Measurements from ENCODE around the gene HPS6.
"Not testable (repeated sequence)": the region's sequence is repeated elsewhere in the genome, so short reads cannot be mapped to it uniquely, and the experiment has no call there.

The HPS6 gene

GRCh38 chr10:102038410-102038809, 26.7 kb upstream of the HPS6 start:
- TF ChIP-seq, protein P1, sequence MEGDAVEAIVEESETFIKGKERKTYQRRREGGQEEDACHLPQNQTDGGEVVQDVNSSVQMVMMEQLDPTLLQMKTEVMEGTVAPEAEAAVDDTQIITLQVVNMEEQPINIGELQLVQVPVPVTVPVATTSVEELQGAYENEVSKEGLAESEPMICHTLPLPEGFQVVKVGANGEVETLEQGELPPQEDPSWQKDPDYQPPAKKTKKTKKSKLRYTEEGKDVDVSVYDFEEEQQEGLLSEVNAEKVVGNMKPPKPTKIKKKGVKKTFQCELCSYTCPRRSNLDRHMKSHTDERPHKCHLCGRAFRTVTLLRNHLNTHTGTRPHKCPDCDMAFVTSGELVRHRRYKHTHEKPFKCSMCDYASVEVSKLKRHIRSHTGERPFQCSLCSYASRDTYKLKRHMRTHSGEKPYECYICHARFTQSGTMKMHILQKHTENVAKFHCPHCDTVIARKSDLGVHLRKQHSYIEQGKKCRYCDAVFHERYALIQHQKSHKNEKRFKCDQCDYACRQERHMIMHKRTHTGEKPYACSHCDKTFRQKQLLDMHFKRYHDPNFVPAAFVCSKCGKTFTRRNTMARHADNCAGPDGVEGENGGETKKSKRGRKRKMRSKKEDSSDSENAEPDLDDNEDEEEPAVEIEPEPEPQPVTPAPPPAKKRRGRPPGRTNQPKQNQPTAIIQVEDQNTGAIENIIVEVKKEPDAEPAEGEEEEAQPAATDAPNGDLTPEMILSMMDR (conservative IDR thresholded peaks at IDR 0.05; ENCODE audit: low read length), result no peak
- H3K4me3 ChIP-seq (ENCODE audit: low read length), result no peak overlapping the region
- DNase-seq (ENCODE audit: low read depth), result no peak

DNA sequence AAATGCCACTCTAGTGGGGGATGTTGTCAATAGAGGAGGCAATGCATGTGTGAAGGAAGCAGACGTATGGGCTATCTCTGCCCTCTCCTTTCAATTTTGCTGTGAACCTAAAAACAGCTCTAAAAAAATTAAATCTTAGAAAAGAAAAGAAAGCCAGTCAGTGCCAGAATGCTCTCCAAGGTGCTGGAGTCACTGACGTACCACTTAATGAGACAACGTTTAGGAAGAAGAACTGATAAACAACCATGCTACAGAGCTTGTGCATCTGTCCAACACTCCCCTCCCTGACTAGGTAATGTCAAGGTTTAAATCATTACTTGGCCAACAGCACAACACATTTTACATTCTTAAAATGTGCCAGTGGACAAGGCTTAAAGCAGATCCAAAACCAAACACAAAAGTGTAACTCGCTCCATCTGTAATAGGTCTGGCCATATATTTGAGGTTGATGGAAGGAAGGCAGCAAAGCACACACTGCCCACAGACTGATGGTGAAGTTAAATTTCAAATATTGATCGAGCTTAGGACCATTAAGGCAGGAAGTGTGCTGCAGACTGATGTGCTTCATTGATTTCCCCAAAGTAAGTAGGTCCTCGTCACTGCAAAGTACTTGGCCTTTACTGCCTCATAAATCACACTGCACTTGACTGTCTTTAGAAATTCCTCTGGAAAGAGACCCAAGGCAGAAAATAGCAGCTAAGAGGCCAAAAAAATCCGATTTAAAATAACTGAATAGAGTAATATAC, 24.7 kb upstream of the HPS6 start:
- TF ChIP-seq, protein P1 (conservative IDR thresholded peaks at IDR 0.05; ENCODE audit: low read length), result no peak
- DNase-seq (ENCODE audit: low read depth), result no peak
- H3K4me3 ChIP-seq (ENCODE audit: low read length), result no peak overlapping the region

DNA sequence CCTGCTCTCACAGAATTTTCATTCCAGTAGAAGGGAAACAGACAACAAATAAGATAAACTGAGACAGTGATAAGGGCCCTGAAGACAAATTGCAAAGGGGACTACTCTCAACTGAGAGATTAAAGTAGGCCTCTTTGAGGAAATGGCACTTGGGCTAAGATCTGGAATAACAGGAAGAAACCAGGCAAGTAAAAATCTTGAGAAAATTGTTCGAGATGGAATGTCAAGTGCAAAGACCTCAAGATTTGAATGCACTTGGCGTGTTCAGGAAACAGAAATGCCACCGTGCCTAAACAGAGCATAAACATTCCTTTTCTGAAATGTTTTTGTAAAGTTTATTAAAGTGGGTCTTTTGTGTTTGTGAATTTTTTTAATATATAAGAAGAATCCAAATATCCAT, 19.9 kb upstream of the HPS6 start:
- TF ChIP-seq, protein P1 (conservative IDR thresholded peaks at IDR 0.05; ENCODE audit: low read length), result no peak
- H3K4me3 ChIP-seq (ENCODE audit: low read length), result no peak overlapping the region
- no peak for DNase-seq (ENCODE audit: low read depth)

- no peak overlapping the region for H3K4me3 ChIP-seq (ENCODE audit: low read length)
- TF ChIP-seq, protein P1 (conservative IDR thresholded peaks at IDR 0.05; ENCODE audit: low read length), result no peak
- DNase-seq (ENCODE audit: low read depth), result no peak
Observed at GRCh38 chr10:102046095-102046494, 19.1 kb upstream of the HPS6 start.

DNA sequence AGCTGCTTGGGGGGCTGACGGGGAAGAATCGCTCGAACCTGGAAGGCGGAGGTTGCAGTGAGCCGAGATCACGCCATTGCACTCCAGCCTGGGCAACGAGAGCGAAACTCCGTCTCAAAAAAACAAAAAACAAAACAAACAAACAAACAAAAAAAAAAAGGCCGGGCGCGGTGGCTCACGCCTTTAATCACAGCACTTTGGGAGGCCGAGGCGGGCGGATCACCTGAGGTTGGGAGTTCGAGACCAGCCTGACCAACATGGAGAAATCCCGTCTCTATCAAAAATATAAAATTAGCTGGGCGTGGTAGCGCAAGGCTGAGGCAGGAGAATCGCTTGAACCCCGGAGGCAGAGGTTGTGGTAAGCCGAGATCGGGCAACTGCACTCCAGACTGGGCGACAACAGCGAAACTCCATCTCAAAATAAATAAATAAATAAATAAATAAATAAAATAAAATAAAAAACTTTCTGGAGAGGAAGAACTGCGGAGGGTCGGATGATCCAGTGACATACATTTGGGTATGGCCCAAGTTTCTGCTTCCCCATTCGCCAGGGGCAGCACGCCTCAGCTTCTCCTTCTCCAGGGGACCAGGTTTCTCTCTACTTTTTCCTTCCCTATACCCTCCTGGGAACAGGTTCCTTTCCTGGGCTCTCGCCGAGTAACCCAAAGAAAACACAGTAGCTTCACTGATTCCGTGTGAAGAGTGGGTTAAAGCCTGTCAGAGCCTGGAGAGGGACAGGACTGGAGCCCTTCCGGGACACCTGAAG, 10.1 kb upstream of the HPS6 start:
- not testable (repeated sequence) for DNase-seq (ENCODE audit: low read depth)
- H3K4me3 ChIP-seq (ENCODE audit: low read length), result peak overlapping the region; percentile 89

GRCh38 chr10:102055647-102056419, 9.3 kb upstream of the HPS6 start, which contains the start of gene ARMH3:
Gene ARMH3, minus strand, starts transcription at chr10:102056173. Its CDS starts 16,059 bp downstream, at chr10:102040114.
- H3K4me3 ChIP-seq (ENCODE audit: low read length), result peak within 1 kb of the TSS; percentile 89
- TF ChIP-seq, protein P1 (conservative IDR thresholded peaks at IDR 0.05; ENCODE audit: low read length), result no peak
- DNase-seq (ENCODE audit: low read depth), result peak; percentile 98

- no peak overlapping the region for H3K4me3 ChIP-seq (ENCODE audit: low read length)
- no peak for DNase-seq (ENCODE audit: low read depth)
- TF ChIP-seq, protein P1 (conservative IDR thresholded peaks at IDR 0.05; ENCODE audit: low read length), result no peak
Observed at GRCh38 chr10:102059987-102060386, 5.2 kb upstream of the HPS6 start.

Measured in AG10803 (cell line).